Panc1 (cell line): ENCODE measurements around the gene AP1G2. TPM values are rescaled to one million over a fixed set of nuclear protein-coding genes. Genes with fewer than 3 reads are reported as not detected.

Source experiments
- ATAC-seq: fragments of 200-7000 bp; cut with Tn5 transposase; 2 replicates; pipeline ENCODE4 v1.9.1; 2020; ENCODE audit warnings: mild to moderate bottlenecking, moderate library complexity
- BruUV-seq: library from RNA; stranded (reverse); fragments of 400-500 nt; replicated peaks from 2 replicates; lab custom pipeline; 2021; lab: Mats Ljungman, UMichigan
- CTCF ChIA-PET: fragments of 300-600 bp; sonication (Branson Sonifier 250); formaldehyde crosslinking; loops from one replicate; lab custom pipeline; 2022; ENCODE audit warnings: antibody characterized with exemption; lab: Charles Lee
- POLR2A ChIA-PET: fragments of 300-600 bp; sonication (Branson Sonifier 250); formaldehyde crosslinking; loops from one replicate; lab custom pipeline; 2022; ENCODE audit warnings: antibody characterized with exemption; lab: Charles Lee
- DNase-seq: peaks from one replicate; pipeline ENCODE4 v3.0.0-alpha.2; 2010; ENCODE audit warnings: low read depth, low spot score
- H3K27ac ChIP-seq: 2 replicates; pipeline ENCODE4 v1.5.1; 2011; ENCODE audit warnings: mild to moderate bottlenecking, low read length, inconsistent platforms
- H3K27me3 ChIP-seq: fragments of 200-500 bp; sonication (Bioruptor generic); 2 replicates; pipeline ENCODE4 v1.6.0; 2014; ENCODE audit warnings: low read length, inconsistent platforms; ENCODE audit not compliant: control insufficient read depth, insufficient read depth
- H3K36me3 ChIP-seq: fragments of 200-500 bp; sonication (Bioruptor generic); 2 replicates; pipeline ENCODE4 v1.5.1; 2014; ENCODE audit warnings: inconsistent platforms, mild to moderate bottlenecking, low read length, moderate library complexity; ENCODE audit not compliant: control insufficient read depth, insufficient read depth
- H3K4me1 ChIP-seq: 2 replicates; pipeline ENCODE4 v1.5.1; 2011; ENCODE audit warnings: inconsistent platforms, mild to moderate bottlenecking, low read length, moderate library complexity; ENCODE audit not compliant: control insufficient read depth, insufficient read depth
- H3K4me3 ChIP-seq, 2 experiments: 2 replicates each; pipeline ENCODE4 v1.5.1; 2011 to 2012; ENCODE audit warnings: low read depth in 2 of 2, low read length in 2 of 2, mild to moderate bottlenecking in 2 of 2, inconsistent platforms in 1 of 2, moderate library complexity in 1 of 2
- H3K9me3 ChIP-seq: fragments of 200-500 bp; sonication (Bioruptor generic); 2 replicates; pipeline ENCODE4 v1.5.1; 2014; ENCODE audit warnings: low read depth, mild to moderate bottlenecking, inconsistent platforms, low read length, moderate library complexity; ENCODE audit not compliant: control insufficient read depth, insufficient read depth
- POLR2AphosphoS5 ChIP-seq: IDR thresholded peaks from 2 replicates; pipeline ENCODE4 v1.6.1; 2012; ENCODE audit warnings: mild to moderate bottlenecking, low read depth, low read length, moderate library complexity
- SIN3A ChIP-seq: IDR thresholded peaks from 2 replicates; pipeline ENCODE4 v1.6.1; 2012; ENCODE audit warnings: low read depth, mild to moderate bottlenecking, low read length, moderate library complexity, borderline replicate concordance; ENCODE audit not compliant: insufficient read depth
- TCF7L2 ChIP-seq: IDR thresholded peaks from 2 replicates; pipeline ENCODE4 v1.6.1; 2011; ENCODE audit warnings: mild to moderate bottlenecking, low read depth, low read length, inconsistent platforms
- in situ Hi-C: cut with HindIII; loops from 2 replicates; pipeline ENCODE4 v1.10.0; 2016; ENCODE audit warnings: low sequenced_read_pairs, low pct_unique_long_range_greater_than_20kb
- intact Hi-C: fragments of 100-400 bp; cut with micrococcal nuclease; formaldehyde crosslinking; loops from one replicate; pipeline ENCODE4 v1.10.0; 2022; ENCODE audit not compliant: unreplicated experiment
- total RNA-seq: library from RNA; stranded (reverse); gene quantifications from one replicate; pipeline ENCODE4 v1.2.1, GENCODE V29; 2021; ENCODE audit not compliant: unreplicated experiment
- TF ChIP-seq, protein P1 (sequence below), 2 experiments: IDR thresholded peaks; 2 replicates each; pipeline ENCODE4 v1.6.1; 2011 to 2012; ENCODE audit warnings: low read depth in 2 of 2, control low read depth in 1 of 2, low read length in 1 of 2, mild to moderate bottlenecking in 1 of 2, moderate library complexity in 1 of 2; ENCODE audit not compliant: insufficient read depth in 1 of 2
- TF ChIP-seq, protein P2 (sequence below): fragments of 450-650 bp; IDR thresholded peaks from 2 replicates; pipeline ENCODE4 v1.5.1; 2017; ENCODE audit warnings: mild to moderate bottlenecking

AP1G2 gene
- total RNA-seq, 1 experiment from 2014 or later: 61.6 TPM

DNA sequence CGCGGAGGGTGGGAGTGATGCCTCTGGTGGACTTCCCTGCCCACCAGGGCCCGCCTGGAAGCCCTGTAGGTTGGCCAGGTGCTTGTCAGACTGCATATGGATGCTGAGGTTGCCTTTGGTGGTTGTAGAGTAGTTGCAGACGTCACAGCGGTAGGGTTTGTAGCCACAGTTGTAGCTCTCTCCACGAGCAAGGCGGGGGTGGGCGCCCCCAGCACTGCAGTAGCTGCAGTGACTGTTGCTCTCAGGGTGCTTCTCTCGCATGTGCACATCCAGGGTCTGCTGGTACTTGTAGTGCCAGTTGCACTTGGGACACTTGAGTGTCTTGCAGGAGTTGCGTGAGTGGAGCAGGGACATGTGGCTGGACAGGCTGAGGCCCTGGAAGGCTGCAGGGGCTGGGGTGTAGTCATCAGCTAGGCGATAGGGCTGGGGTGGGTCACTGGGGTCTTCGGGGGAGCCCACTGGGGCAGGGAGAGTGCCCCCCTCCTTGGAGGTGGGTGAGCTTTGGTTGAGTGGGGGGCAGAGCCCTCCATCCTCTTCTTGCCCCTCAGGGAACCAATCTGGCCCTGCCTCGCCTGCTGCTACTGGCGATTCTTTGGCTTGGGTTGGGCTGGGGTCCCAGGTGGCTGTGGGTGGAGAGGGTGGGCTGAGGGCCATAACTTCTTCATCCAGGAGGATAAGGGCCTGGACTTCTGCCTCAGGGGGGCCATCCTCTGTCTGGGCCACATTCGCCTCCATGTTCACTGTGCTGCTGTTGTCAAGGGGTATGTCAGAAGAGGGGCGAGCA lies 33.7 kb downstream of the AP1G2 start:
- POLR2A ChIA-PET: no interaction called here
- ATAC-seq (no peak), DNase-seq (no peak)
- BruUV-seq: no TSS peak
- no peak overlapping the region for H3K27ac ChIP-seq
- in situ Hi-C loops: no loop called here
- CTCF ChIA-PET: no interaction called here
- no peaks in the 10 kb centered on the region for H3K9me3 ChIP-seq
- TF ChIP-seq TCF7L2 (no peak), POLR2AphosphoS5 (no peak), SIN3A (no peak)
- TF ChIP-seq, protein P1, sequence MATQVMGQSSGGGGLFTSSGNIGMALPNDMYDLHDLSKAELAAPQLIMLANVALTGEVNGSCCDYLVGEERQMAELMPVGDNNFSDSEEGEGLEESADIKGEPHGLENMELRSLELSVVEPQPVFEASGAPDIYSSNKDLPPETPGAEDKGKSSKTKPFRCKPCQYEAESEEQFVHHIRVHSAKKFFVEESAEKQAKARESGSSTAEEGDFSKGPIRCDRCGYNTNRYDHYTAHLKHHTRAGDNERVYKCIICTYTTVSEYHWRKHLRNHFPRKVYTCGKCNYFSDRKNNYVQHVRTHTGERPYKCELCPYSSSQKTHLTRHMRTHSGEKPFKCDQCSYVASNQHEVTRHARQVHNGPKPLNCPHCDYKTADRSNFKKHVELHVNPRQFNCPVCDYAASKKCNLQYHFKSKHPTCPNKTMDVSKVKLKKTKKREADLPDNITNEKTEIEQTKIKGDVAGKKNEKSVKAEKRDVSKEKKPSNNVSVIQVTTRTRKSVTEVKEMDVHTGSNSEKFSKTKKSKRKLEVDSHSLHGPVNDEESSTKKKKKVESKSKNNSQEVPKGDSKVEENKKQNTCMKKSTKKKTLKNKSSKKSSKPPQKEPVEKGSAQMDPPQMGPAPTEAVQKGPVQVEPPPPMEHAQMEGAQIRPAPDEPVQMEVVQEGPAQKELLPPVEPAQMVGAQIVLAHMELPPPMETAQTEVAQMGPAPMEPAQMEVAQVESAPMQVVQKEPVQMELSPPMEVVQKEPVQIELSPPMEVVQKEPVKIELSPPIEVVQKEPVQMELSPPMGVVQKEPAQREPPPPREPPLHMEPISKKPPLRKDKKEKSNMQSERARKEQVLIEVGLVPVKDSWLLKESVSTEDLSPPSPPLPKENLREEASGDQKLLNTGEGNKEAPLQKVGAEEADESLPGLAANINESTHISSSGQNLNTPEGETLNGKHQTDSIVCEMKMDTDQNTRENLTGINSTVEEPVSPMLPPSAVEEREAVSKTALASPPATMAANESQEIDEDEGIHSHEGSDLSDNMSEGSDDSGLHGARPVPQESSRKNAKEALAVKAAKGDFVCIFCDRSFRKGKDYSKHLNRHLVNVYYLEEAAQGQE (IDR thresholded peaks at IDR 0.05; ENCODE audit: insufficient read depth in 1 of 2, low read depth in 2 of 2, low read length in 1 of 2): no peak
- TF ChIP-seq, protein P2, sequence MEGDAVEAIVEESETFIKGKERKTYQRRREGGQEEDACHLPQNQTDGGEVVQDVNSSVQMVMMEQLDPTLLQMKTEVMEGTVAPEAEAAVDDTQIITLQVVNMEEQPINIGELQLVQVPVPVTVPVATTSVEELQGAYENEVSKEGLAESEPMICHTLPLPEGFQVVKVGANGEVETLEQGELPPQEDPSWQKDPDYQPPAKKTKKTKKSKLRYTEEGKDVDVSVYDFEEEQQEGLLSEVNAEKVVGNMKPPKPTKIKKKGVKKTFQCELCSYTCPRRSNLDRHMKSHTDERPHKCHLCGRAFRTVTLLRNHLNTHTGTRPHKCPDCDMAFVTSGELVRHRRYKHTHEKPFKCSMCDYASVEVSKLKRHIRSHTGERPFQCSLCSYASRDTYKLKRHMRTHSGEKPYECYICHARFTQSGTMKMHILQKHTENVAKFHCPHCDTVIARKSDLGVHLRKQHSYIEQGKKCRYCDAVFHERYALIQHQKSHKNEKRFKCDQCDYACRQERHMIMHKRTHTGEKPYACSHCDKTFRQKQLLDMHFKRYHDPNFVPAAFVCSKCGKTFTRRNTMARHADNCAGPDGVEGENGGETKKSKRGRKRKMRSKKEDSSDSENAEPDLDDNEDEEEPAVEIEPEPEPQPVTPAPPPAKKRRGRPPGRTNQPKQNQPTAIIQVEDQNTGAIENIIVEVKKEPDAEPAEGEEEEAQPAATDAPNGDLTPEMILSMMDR: no peak
- no peaks in the 10 kb centered on the region for H3K36me3 ChIP-seq
- no peaks in the 10 kb centered on the region for H3K4me1 ChIP-seq
- no peaks in the 10 kb centered on the region for H3K27me3 ChIP-seq
- no peak overlapping the region for H3K4me3 ChIP-seq
- intact Hi-C loops: no loop called here

DNA sequence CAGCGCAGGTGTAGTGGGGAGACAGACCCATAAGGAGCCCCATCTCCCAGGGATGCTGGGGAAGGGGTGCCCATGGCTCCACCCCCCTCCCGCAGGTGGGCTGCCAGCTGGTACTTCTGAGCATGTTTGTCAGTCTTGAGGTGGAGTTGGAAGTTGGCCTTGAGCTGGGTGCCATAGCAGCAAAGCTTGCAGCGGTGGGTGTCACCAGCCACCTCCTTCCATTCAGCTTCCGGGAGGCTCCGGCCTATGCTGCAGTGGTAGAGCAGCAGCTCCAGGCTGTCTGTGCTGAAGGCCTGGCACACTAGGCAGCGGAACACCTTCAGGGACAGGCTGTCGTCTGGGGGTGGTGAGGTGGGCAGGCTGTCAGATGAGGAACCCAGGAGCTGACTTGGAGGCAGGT lies 34.9 kb downstream of the AP1G2 start:
- TF ChIP-seq, protein P2: no peak
- TF ChIP-seq, protein P1 (IDR thresholded peaks at IDR 0.05; ENCODE audit: insufficient read depth in 1 of 2, low read depth in 2 of 2, low read length in 1 of 2): no peak
- TF ChIP-seq POLR2AphosphoS5 (no peak), SIN3A (no peak), TCF7L2 (no peak)
- Histone ChIP-seq H3K27me3 (no peaks in the 10 kb centered on the region), H3K36me3 (no peaks in the 10 kb centered on the region), H3K4me1 (no peaks in the 10 kb centered on the region), H3K9me3 (no peaks in the 10 kb centered on the region), H3K27ac (no peak overlapping the region), H3K4me3 (no peak overlapping the region)
- POLR2A ChIA-PET: no interaction called here
- in situ Hi-C loops (no loop called here), intact Hi-C loops (no loop called here)
- BruUV-seq: no TSS peak
- no peak for ATAC-seq
- no peak for DNase-seq
- CTCF ChIA-PET: no interaction called here
